ENCODE data around the gene KPNA1. TPM values are rescaled to one million over a fixed set of nuclear protein-coding genes. Genes with fewer than 3 reads are reported as not detected.

KPNA1 gene
- total RNA-seq, 1 donor from 2014 or later = 86.1 TPM

DNA sequence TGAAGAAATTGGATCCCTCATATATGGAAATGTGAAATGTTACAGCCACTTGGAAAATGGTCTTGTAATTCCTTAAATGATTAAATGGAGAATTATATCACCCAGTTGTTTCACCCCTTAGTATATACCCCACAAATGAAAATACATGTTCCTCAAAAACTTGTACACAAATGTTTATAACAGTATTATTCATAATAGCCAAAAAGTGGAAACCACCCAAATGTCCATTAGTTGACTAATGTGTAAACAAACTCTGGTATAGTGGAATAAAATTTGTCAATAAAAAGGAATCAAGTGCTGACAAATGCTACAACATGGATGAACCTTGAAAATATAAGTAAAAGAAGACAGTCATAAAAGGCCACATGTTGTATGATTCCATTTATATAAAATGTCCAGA lies 118.2 kb downstream of the KPNA1 start:
- H3K36me3 Mint-ChIP-seq (ENCODE audit: unreplicated experiment) = no peaks in the 10 kb centered on the region
- no peaks in the 10 kb centered on the region for H3K9me3 Mint-ChIP-seq (ENCODE audit: unreplicated experiment)
- H3K27me3 Mint-ChIP-seq (ENCODE audit: unreplicated experiment) = peaks cover 2% of the 10 kb centered on the region
- peaks cover 10% of the 10 kb centered on the region for H3K4me1 Mint-ChIP-seq (ENCODE audit: low read depth, unreplicated experiment)
- H3K27ac Mint-ChIP-seq (ENCODE audit: unreplicated experiment) = no peak overlapping the region
- H3K4me3 Mint-ChIP-seq (ENCODE audit: unreplicated experiment) = no peak overlapping the region
- no peak for DNase-seq
- TF ChIP-seq, protein P1, sequence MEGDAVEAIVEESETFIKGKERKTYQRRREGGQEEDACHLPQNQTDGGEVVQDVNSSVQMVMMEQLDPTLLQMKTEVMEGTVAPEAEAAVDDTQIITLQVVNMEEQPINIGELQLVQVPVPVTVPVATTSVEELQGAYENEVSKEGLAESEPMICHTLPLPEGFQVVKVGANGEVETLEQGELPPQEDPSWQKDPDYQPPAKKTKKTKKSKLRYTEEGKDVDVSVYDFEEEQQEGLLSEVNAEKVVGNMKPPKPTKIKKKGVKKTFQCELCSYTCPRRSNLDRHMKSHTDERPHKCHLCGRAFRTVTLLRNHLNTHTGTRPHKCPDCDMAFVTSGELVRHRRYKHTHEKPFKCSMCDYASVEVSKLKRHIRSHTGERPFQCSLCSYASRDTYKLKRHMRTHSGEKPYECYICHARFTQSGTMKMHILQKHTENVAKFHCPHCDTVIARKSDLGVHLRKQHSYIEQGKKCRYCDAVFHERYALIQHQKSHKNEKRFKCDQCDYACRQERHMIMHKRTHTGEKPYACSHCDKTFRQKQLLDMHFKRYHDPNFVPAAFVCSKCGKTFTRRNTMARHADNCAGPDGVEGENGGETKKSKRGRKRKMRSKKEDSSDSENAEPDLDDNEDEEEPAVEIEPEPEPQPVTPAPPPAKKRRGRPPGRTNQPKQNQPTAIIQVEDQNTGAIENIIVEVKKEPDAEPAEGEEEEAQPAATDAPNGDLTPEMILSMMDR (IDR thresholded peaks at IDR 0.05; ENCODE audit: partially characterized antibody, unreplicated experiment) = no peak

DNA sequence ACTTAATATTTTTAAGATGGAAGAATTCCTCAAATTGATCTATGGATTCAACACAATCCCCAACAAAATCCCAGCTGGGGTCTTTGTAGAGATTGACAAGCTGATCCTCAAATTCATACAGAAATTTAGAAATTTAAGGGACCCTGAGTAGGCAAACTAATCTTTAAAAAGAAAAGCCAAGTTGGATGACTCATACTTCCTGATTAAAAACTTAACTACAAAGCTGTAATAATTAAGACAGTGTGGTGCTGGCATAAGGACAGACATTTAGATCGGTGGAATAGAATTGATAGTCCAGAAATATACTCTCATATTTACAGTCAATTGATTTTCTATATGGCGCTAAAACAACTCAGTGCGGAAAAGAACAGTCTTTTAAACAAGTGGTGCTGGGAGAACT lies 119.2 kb downstream of the KPNA1 start:
- DNase-seq = no peak
- peaks cover 2% of the 10 kb centered on the region for H3K27me3 Mint-ChIP-seq (ENCODE audit: unreplicated experiment)
- no peak overlapping the region for H3K27ac Mint-ChIP-seq (ENCODE audit: unreplicated experiment)
- TF ChIP-seq, protein P1 (IDR thresholded peaks at IDR 0.05; ENCODE audit: partially characterized antibody, unreplicated experiment) = no peak
- H3K4me1 Mint-ChIP-seq (ENCODE audit: low read depth, unreplicated experiment) = peaks cover 14% of the 10 kb centered on the region
- H3K9me3 Mint-ChIP-seq (ENCODE audit: unreplicated experiment) = no peaks in the 10 kb centered on the region
- H3K36me3 Mint-ChIP-seq (ENCODE audit: unreplicated experiment) = no peaks in the 10 kb centered on the region
- no peak overlapping the region for H3K4me3 Mint-ChIP-seq (ENCODE audit: unreplicated experiment)

DNA sequence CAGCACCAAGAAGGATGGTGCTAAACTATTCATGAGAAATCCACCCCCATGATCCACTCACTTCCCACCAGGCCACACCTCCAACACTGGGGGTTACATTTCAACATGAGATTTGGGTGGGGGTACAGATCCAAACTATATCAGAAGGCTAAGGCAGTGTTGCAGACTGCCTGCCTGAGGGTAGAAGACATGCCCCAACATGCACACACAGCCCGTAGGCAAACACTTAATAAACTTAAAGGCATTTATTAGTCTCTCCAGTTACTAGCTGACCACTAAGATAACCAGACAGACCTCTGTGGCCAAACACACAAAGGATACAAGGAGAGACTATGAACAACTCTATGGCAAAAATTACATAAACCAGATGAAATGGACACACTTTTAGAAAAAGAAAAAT lies 120.6 kb downstream of the KPNA1 start:
- TF ChIP-seq, protein P1 (IDR thresholded peaks at IDR 0.05; ENCODE audit: partially characterized antibody, unreplicated experiment) = no peak
- Mint-ChIP-seq H3K27ac (ENCODE audit: unreplicated experiment) (no peak overlapping the region), H3K4me3 (ENCODE audit: unreplicated experiment) (no peak overlapping the region), H3K36me3 (ENCODE audit: unreplicated experiment) (no peaks in the 10 kb centered on the region), H3K9me3 (ENCODE audit: unreplicated experiment) (no peaks in the 10 kb centered on the region), H3K4me1 (ENCODE audit: low read depth, unreplicated experiment) (peaks cover 17% of the 10 kb centered on the region), H3K27me3 (ENCODE audit: unreplicated experiment) (peaks cover 2% of the 10 kb centered on the region)
- DNase-seq = no peak

DNA sequence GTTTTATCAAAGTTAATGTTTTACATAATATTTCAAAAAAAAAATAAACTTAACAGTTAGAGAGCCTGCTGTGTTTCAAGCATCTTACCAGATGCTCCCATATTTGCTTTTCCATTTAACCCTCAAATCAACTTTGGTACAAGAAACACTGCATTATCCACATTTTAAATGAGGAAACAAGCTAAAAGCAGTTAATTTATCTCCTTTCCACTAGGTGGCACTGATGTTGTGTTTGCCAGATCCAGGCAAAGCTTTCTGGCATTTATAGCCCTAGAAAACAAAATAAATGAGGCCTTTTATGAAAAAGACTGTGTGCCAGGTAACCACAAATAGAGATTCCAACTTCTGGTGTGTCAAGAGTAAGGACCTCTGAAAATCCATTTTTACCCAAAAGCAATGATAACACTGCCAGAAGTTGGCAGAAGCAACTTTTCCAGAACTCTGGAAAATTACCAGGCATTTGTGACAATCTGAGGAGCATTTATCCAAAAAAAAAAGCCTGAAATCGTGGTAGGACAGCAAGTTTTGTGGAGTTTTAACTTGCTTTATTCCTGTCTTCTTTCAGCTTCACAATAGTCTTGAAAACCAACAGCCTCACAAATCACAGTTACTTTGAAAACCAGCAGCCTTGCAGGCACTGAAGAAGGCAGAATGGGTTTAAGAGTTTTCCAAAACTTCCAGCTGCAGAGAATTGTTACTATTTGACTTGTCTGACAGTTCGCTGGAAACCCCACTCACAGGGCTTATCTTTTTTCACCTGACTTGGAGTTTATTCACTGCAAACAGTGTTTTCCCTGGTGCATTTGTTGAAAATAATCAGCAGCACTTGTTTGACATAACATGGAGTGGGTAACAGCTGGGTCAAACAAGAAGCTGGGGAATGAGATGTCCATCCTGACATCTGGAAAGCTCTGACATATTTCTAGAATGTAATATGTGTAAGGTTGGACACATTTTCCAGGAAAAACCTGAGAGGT lies 121.6 kb downstream of the KPNA1 start:
- TF ChIP-seq, protein P1 (IDR thresholded peaks at IDR 0.05; ENCODE audit: partially characterized antibody, unreplicated experiment) = peak; percentile 83
- Mint-ChIP-seq H3K4me1 (ENCODE audit: low read depth, unreplicated experiment) (peaks cover 17% of the 10 kb centered on the region), H3K27ac (ENCODE audit: unreplicated experiment) (no peak overlapping the region), H3K9me3 (ENCODE audit: unreplicated experiment) (no peaks in the 10 kb centered on the region), H3K4me3 (ENCODE audit: unreplicated experiment) (peak overlapping the region; percentile 9), H3K27me3 (ENCODE audit: unreplicated experiment) (peaks cover 2% of the 10 kb centered on the region), H3K36me3 (ENCODE audit: unreplicated experiment) (no peaks in the 10 kb centered on the region)
- DNase-seq = no peak

All from glutamatergic neuron (in vitro differentiated cells).